ENCODE results near the gene MT1G.

GRCh38 chr16:56686758-56687157, 18.9 kb upstream of the MT1G start:
- TF ChIP-seq L3MBTL2 (conservative IDR thresholded peaks at IDR 0.05) (no peak), ARNT (IDR thresholded peaks at IDR 0.05) (no peak), SP1 (IDR thresholded peaks at IDR 0.05) (no peak), SUZ12 (IDR thresholded peaks at IDR 0.05) (no peak), FOXA1 (IDR thresholded peaks at IDR 0.05) (no peak), NFRKB (IDR thresholded peaks at IDR 0.05) (no peak), CTBP1 (IDR thresholded peaks at IDR 0.05; ENCODE audit: borderline replicate concordance) (no peak), TARDBP (IDR thresholded peaks at IDR 0.05) (no peak), FOXM1 (IDR thresholded peaks at IDR 0.05; ENCODE audit: borderline replicate concordance) (no peak)

Data from HEK293T (cell line).